OCI-LY1 (cell line): ENCODE data around the gene ELMO1.

ENCODE experiments used
- H2AFZ ChIP-seq: fragments of 200-600 bp; sonication (generic), shearing (Covaris generic); 2 replicates; pipeline ENCODE4 v1.6.0; 2014; ENCODE audit warnings: antibody characterized with exemption, mild to moderate bottlenecking, low read length
- H3F3A ChIP-seq: fragments of 200-600 bp; sonication (generic), shearing (Covaris generic); 2 replicates; pipeline ENCODE4 v1.6.0; 2014; ENCODE audit warnings: mild to moderate bottlenecking, antibody characterized with exemption, low read length, moderate library complexity; ENCODE audit not compliant: insufficient read depth
- H3K27ac ChIP-seq: fragments of 200-600 bp; sonication (generic); 2 replicates; pipeline ENCODE4 v1.5.1; 2014; ENCODE audit warnings: low read length, mixed run types, mild to moderate bottlenecking, low read depth; ENCODE audit not compliant: poor library complexity, severe bottlenecking
- H3K27me3 ChIP-seq: fragments of 200-600 bp; sonication (generic); 2 replicates; pipeline ENCODE4 v1.6.0; 2014; ENCODE audit warnings: antibody characterized with exemption, mild to moderate bottlenecking, low read length, moderate library complexity; ENCODE audit not compliant: insufficient read depth
- H3K36me3 ChIP-seq: fragments of 200-600 bp; sonication (generic); 2 replicates; pipeline ENCODE4 v1.6.1; 2014; ENCODE audit warnings: mild to moderate bottlenecking, antibody characterized with exemption, low read length, moderate library complexity, mixed read lengths; ENCODE audit not compliant: insufficient read depth
- H3K4me1 ChIP-seq: fragments of 200-600 bp; sonication (generic); 2 replicates; pipeline ENCODE4 v1.5.1; 2014; ENCODE audit warnings: mild to moderate bottlenecking, low read length, moderate library complexity; ENCODE audit not compliant: insufficient read depth, severe bottlenecking
- H3K4me2 ChIP-seq: fragments of 200-600 bp; sonication (generic), shearing (Covaris generic); 2 replicates; pipeline ENCODE4 v1.6.1; 2014; ENCODE audit warnings: low read length
- H3K4me3 ChIP-seq: fragments of 200-600 bp; sonication (generic); 2 replicates; pipeline ENCODE4 v1.5.1; 2014; ENCODE audit warnings: low read length, low read depth, mild to moderate bottlenecking, mixed read lengths; ENCODE audit not compliant: poor library complexity, severe bottlenecking
- H3K79me2 ChIP-seq: fragments of 200-600 bp; shearing (Covaris generic); 2 replicates; pipeline ENCODE4 v1.6.1; 2016; ENCODE audit warnings: mixed run types, low read length, mixed read lengths; ENCODE audit not compliant: insufficient read depth
- H3K9ac ChIP-seq: fragments of 200-600 bp; sonication (generic), shearing (Covaris generic); 2 replicates; pipeline ENCODE4 v1.6.1; 2014; ENCODE audit warnings: mild to moderate bottlenecking, low read length, mixed read lengths
- H3K9me2 ChIP-seq: fragments of 200-600 bp; sonication (generic), shearing (Covaris generic); 2 replicates; pipeline ENCODE4 v1.6.1; 2014; ENCODE audit warnings: low read depth, mild to moderate bottlenecking, low read length, mixed read lengths
- H3K9me3 ChIP-seq: fragments of 200-600 bp; shearing (Covaris generic); 2 replicates; pipeline ENCODE4 v1.6.1; 2014; ENCODE audit warnings: low read length, mixed read lengths
- H4K20me1 ChIP-seq: fragments of 200-600 bp; sonication (generic), shearing (Covaris generic); 2 replicates; pipeline ENCODE4 v1.6.0; 2016; ENCODE audit warnings: mild to moderate bottlenecking, low read length; ENCODE audit not compliant: insufficient read depth
- CTCF ChIP-seq: fragments of 200-600 bp; sonication (generic), shearing (Covaris generic); IDR thresholded peaks from 2 replicates; pipeline ENCODE4 v1.5.1; 2017; ENCODE audit warnings: mild to moderate bottlenecking, antibody characterized with exemption, low read length, moderate library complexity, mixed read lengths
- EZH2 ChIP-seq: fragments of 200-600 bp; sonication (generic), shearing (Covaris generic); IDR thresholded peaks from 2 replicates; pipeline ENCODE4 v1.8.0; 2017; ENCODE audit warnings: borderline replicate concordance, mixed run types, mild to moderate bottlenecking, antibody characterized with exemption, low read length, moderate library complexity, mixed read lengths

The ELMO1 gene

GRCh38 chr7:37295401-37295800 is 153.3 kb downstream of the ELMO1 start:
- Histone ChIP-seq H3F3A (0 out of 2 replicates have a peak, but pooled peaks cover 2% of the 10 kb centered on the region), H3K27ac (no peak overlapping the region), H3K79me2 (peaks cover 27% of the 10 kb centered on the region), H3K9me3 (no peaks in the 10 kb centered on the region), H2AFZ (no peak overlapping the region), H3K9me2 (no peaks in the 10 kb centered on the region), H3K9ac (no peak overlapping the region), H3K4me2 (no peak overlapping the region), H3K27me3 (no peaks in the 10 kb centered on the region), H4K20me1 (no peaks in the 10 kb centered on the region), H3K4me3 (no peak overlapping the region), H3K4me1 (peaks cover 13% of the 10 kb centered on the region), H3K36me3 (peaks cover 37% of the 10 kb centered on the region)
- no peak for TF ChIP-seq CTCF
- TF ChIP-seq EZH2: no peak

DNA sequence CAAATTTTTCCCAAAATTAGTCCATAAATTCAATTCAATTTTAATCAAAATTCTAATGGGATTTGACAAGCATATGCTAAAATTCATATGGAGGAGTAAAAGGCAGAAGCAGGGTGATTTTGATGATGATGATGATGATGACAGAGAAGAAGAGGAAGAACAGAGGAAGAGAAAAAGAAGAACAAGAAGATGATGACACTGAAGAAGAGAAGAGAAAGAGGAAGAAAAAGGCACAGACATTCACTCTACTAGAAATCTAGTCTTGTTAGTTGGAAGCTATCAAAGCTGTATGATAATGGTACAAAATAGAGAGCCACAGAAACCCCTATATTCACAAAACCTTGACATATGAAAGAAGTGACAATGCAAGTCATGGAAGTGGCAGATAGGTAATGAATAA is 157.9 kb downstream of the ELMO1 start:
- H3K79me2 ChIP-seq: peaks cover 56% of the 10 kb centered on the region
- H3K4me3 ChIP-seq: no peak overlapping the region
- H2AFZ ChIP-seq: no peak overlapping the region
- 0 out of 2 replicates have a peak, but pooled peaks cover 8% of the 10 kb centered on the region for H3F3A ChIP-seq
- peak overlapping the region; percentile 56 for H3K27ac ChIP-seq
- no peaks in the 10 kb centered on the region for H3K9me3 ChIP-seq
- H4K20me1 ChIP-seq: no peaks in the 10 kb centered on the region
- no peak overlapping the region for H3K4me2 ChIP-seq
- H3K27me3 ChIP-seq: no peaks in the 10 kb centered on the region
- H3K9me2 ChIP-seq: no peaks in the 10 kb centered on the region
- no peak for TF ChIP-seq EZH2
- TF ChIP-seq CTCF: no peak
- H3K36me3 ChIP-seq: peaks cover 24% of the 10 kb centered on the region
- H3K9ac ChIP-seq: no peak overlapping the region
- H3K4me1 ChIP-seq: peaks cover 57% of the 10 kb centered on the region

GRCh38 chr7:37289781-37290180 is 158.9 kb downstream of the ELMO1 start:
- Histone ChIP-seq H3K9me3 (no peaks in the 10 kb centered on the region), H3K27me3 (no peaks in the 10 kb centered on the region), H3K9me2 (no peaks in the 10 kb centered on the region), H3K4me2 (peak overlapping the region; percentile 19; the same call in 1 of the 2 replicates), H3K79me2 (peaks cover 58% of the 10 kb centered on the region), H4K20me1 (no peaks in the 10 kb centered on the region), H3K9ac (peak overlapping the region; percentile 27; the same call in 1 of the 2 replicates), H3F3A (0 out of 2 replicates have a peak, but pooled peaks cover 8% of the 10 kb centered on the region), H3K27ac (peak overlapping the region; percentile 77), H3K4me1 (peaks cover 67% of the 10 kb centered on the region), H3K36me3 (peaks cover 20% of the 10 kb centered on the region), H2AFZ (no peak overlapping the region), H3K4me3 (no peak overlapping the region)
- TF ChIP-seq EZH2 (no peak), CTCF (no peak)
